ENCODE measurements around the gene MAPK7.

Gene MAPK7

DNA sequence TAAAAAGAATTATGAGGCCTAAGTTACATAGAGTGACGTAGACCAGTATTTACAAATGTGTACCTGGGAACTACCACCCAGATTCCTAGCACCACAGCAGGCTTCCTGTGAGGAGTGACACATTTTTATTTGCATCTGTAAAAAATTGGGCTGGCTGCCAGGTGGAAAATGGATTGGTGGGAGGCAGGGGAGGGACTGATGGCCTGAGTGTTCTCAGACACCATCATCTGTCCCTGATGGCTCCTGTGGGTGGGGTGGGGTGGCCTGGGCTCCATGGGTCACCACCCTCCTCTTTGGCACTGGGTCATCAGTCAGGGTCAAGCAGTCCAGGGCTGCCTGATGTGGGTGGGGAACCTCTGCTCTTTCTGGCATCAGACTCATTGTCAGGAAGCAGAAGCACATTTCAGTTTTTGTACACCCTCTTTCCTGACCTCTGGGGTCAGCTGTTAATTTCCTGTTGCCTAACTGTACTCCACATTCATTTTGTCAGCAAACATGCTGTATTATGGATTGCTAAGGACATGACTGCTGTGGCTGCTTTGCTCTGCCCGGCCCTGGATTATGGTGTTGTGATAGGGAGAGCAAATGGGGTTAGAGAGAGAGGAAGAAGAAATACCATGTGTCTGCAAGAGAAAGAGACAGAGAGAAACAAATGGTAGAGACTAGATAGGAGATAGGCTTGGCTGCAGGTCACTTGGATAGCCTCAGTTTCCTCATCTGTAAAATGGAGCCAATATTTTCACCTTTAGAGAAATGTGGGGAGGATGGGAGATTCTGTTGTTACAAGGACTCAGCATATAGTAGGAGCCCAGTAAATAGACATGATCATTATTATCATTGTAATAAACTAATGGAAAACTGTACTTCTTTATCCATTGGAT is 20.2 kb downstream of the MAPK7 start:
- TF ChIP-seq, protein P1, sequence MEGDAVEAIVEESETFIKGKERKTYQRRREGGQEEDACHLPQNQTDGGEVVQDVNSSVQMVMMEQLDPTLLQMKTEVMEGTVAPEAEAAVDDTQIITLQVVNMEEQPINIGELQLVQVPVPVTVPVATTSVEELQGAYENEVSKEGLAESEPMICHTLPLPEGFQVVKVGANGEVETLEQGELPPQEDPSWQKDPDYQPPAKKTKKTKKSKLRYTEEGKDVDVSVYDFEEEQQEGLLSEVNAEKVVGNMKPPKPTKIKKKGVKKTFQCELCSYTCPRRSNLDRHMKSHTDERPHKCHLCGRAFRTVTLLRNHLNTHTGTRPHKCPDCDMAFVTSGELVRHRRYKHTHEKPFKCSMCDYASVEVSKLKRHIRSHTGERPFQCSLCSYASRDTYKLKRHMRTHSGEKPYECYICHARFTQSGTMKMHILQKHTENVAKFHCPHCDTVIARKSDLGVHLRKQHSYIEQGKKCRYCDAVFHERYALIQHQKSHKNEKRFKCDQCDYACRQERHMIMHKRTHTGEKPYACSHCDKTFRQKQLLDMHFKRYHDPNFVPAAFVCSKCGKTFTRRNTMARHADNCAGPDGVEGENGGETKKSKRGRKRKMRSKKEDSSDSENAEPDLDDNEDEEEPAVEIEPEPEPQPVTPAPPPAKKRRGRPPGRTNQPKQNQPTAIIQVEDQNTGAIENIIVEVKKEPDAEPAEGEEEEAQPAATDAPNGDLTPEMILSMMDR (IDR thresholded peaks at IDR 0.05; ENCODE audit: control insufficient read depth, insufficient read depth, low read depth, low read length, missing control alignments): no peak
- H3K4me3 ChIP-seq (ENCODE audit: control insufficient read depth, low read depth, low read length): no peak overlapping the region
- DNase-seq (ENCODE audit: low read depth): no peak

GRCh38 chr17:19399750-19400450 is 21.6 kb downstream of the MAPK7 start:
- H3K4me3 ChIP-seq (ENCODE audit: control insufficient read depth, low read depth, low read length): no peak overlapping the region
- TF ChIP-seq, protein P1 (IDR thresholded peaks at IDR 0.05; ENCODE audit: control insufficient read depth, insufficient read depth, low read depth, low read length, missing control alignments): no peak

GRCh38 chr17:19401321-19402010 is 23.2 kb downstream of the MAPK7 start:
- H3K4me3 ChIP-seq (ENCODE audit: control insufficient read depth, low read depth, low read length): no peak overlapping the region
- no peak for DNase-seq (ENCODE audit: low read depth)
- TF ChIP-seq, protein P1 (IDR thresholded peaks at IDR 0.05; ENCODE audit: control insufficient read depth, insufficient read depth, low read depth, low read length, missing control alignments): no peak

More at GRCh38 chr17:19399750-19400450, 21.6 kb downstream of the MAPK7 start:
- no peak for DNase-seq (ENCODE audit: low read depth)

DNA sequence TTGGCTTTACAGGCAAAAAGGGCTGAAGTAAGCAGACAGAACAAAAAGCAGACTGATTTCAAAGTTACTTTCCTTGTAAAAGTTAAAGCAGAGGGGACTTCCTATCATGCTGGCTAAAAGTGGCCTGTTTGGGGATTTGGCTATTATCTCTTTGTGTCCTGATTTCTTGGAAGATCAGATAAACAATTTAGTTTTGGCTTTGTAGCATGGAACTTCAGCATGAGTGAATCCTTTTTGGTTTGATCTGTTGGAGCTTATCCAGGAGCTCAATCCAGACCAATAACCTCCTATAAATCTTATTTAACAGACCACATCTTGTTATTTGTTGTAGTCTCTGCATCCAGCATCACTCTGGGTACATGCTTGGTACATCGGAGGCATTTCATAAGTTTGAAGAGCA is 23.9 kb downstream of the MAPK7 start:
- DNase-seq (ENCODE audit: low read depth): no peak
- H3K4me3 ChIP-seq (ENCODE audit: control insufficient read depth, low read depth, low read length): no peak overlapping the region
- TF ChIP-seq, protein P1 (IDR thresholded peaks at IDR 0.05; ENCODE audit: control insufficient read depth, insufficient read depth, low read depth, low read length, missing control alignments): no peak

DNA sequence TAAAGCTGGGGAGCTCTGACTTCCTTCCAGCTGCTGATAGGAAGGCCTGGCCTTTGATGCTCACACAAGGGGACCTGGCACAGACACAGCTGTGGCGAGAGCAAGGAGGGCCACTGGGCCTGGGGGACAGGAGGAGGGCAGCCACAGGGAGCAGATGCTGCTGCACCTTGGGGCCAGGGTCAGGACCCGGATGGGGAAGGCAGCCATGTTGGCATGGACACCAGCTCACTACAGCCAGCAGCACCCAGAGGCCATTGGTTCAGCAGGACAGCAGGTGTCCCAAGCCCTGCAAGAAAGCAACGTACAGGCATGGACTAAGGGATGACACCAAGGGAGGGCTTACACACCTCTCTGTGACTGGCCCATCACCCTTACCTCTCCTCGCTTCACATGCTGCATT is 24.7 kb downstream of the MAPK7 start:
- no peak overlapping the region for H3K4me3 ChIP-seq (ENCODE audit: control insufficient read depth, low read depth, low read length)
- TF ChIP-seq, protein P1 (IDR thresholded peaks at IDR 0.05; ENCODE audit: control insufficient read depth, insufficient read depth, low read depth, low read length, missing control alignments): no peak
- DNase-seq (ENCODE audit: low read depth): no peak

GRCh38 chr17:19404264-19404663 is 26.0 kb downstream of the MAPK7 start:
- no peak for DNase-seq (ENCODE audit: low read depth)
- TF ChIP-seq, protein P1 (IDR thresholded peaks at IDR 0.05; ENCODE audit: control insufficient read depth, insufficient read depth, low read depth, low read length, missing control alignments): no peak
- no peak overlapping the region for H3K4me3 ChIP-seq (ENCODE audit: control insufficient read depth, low read depth, low read length)

Data from AG09309 (cell line).